ENCODE data around the gene NANOGP8.

NANOGP8 gene

GRCh38 chr15:35108453-35108852, 23.4 kb upstream of the NANOGP8 start:
- no peak for DNase-seq (ENCODE audit: extremely low read depth, low read depth)

DNA sequence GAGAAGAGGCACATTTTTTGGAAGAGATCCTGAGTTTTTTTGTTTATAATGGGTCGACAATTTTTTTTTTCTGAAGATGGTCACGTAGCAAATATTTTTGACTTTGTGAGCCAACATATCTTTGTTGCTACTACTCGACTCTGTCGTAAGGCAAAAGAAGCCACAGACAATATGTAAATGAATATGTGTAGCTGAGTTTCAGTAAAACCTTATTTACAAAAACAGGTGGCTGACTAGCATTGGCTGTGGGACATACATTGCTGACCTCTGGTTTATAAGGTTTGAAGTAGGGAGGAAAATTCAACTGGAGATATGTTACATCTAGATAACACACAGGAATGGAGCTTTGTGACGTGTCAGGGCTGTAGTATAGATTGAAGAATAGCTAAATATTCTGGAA, 22.5 kb upstream of the NANOGP8 start:
- TF ChIP-seq CTCF (IDR thresholded peaks at IDR 0.05; ENCODE audit: low read depth, low read length) = no peak
- no peak for DNase-seq (ENCODE audit: extremely low read depth, low read depth)

More at GRCh38 chr15:35108453-35108852, 23.4 kb upstream of the NANOGP8 start:
- no peak for TF ChIP-seq CTCF (IDR thresholded peaks at IDR 0.05; ENCODE audit: low read depth, low read length)

GRCh38 chr15:35107122-35107521, 22.0 kb upstream of the NANOGP8 start:
- no peak for DNase-seq (ENCODE audit: extremely low read depth, low read depth)
- TF ChIP-seq CTCF (IDR thresholded peaks at IDR 0.05; ENCODE audit: low read depth, low read length) = no peak

DNA sequence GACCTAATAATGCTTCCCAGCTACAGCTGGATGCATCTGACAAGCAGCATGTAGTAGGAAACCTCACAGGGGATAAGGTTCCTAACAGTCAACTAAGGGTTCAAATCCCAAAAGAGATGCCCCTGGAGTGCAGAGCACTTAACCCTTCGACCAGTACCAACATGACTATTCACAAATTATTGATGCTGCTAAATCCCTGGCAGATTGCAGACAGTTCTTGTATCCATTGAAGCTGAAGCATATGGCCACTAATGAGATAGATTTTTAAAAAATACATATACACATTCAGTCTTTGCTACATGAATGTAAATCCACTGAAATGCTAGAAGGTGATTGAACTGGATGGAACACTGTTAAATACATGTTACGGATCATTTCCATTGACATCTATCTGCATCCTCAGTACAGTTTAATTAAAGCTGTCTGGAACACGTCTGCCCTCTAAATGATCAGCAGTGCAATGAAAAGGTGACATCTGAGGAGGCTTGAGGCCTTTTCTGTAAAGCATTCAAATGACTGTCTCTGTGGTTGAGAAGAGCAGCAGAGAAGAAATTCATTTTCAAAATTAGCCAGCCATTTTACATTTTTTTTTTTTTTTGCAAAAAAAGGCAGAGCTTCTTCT, 19.5 kb upstream of the NANOGP8 start:
- TF ChIP-seq CTCF (IDR thresholded peaks at IDR 0.05; ENCODE audit: low read depth, low read length) = no peak
- DNase-seq (ENCODE audit: extremely low read depth, low read depth) = no peak

DNA sequence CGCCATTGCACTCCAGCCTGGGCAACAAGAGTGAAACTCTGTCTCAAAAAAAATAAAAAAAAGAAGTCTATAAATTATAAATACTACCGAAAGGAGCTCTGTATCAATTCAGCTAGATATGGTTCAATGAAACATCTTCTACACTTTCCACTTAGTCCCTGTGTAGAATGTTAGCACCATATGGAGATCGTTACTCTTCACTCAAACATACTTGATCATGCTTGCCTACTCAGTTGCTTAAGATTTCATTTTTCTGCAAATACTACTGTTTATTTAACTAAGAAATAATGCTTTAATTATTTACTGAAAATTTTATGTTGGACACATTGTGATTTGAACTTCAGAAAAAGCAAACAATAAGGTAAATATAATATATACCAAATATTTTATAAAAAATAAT, 17.1 kb upstream of the NANOGP8 start:
- TF ChIP-seq CTCF (IDR thresholded peaks at IDR 0.05; ENCODE audit: low read depth, low read length) = no peak

GRCh38 chr15:35101335-35101734, 16.2 kb upstream of the NANOGP8 start:
- no peak for DNase-seq (ENCODE audit: extremely low read depth, low read depth)
- TF ChIP-seq CTCF (IDR thresholded peaks at IDR 0.05; ENCODE audit: low read depth, low read length) = no peak

More for the DNA sequence above, 17.1 kb upstream of the NANOGP8 start:
- DNase-seq (ENCODE audit: extremely low read depth, low read depth) = no peak

- DNase-seq (ENCODE audit: extremely low read depth, low read depth) = no peak
- TF ChIP-seq CTCF (IDR thresholded peaks at IDR 0.05; ENCODE audit: low read depth, low read length) = no peak
These were observed 13.6 kb upstream of the NANOGP8 start for GRCh38 chr15:35098737-35099136.

Data from AG09319 (cell line).